HG02943 (cell line): ENCODE data around the gene TAF6L.
"Not testable (repeated sequence)": the region's sequence is repeated elsewhere in the genome, so short reads cannot be mapped to it uniquely, and the experiment has no call there.

Experiments
- ATAC-seq: cut with Tn5 transposase; IDR thresholded peaks from one replicate; pipeline ENCODE4 v1.9.1; 2021; ENCODE audit warnings: mild to moderate bottlenecking, low read depth, moderate library complexity; ENCODE audit not compliant: unreplicated experiment

Gene TAF6L, protein sequence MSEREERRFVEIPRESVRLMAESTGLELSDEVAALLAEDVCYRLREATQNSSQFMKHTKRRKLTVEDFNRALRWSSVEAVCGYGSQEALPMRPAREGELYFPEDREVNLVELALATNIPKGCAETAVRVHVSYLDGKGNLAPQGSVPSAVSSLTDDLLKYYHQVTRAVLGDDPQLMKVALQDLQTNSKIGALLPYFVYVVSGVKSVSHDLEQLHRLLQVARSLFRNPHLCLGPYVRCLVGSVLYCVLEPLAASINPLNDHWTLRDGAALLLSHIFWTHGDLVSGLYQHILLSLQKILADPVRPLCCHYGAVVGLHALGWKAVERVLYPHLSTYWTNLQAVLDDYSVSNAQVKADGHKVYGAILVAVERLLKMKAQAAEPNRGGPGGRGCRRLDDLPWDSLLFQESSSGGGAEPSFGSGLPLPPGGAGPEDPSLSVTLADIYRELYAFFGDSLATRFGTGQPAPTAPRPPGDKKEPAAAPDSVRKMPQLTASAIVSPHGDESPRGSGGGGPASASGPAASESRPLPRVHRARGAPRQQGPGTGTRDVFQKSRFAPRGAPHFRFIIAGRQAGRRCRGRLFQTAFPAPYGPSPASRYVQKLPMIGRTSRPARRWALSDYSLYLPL

DNA sequence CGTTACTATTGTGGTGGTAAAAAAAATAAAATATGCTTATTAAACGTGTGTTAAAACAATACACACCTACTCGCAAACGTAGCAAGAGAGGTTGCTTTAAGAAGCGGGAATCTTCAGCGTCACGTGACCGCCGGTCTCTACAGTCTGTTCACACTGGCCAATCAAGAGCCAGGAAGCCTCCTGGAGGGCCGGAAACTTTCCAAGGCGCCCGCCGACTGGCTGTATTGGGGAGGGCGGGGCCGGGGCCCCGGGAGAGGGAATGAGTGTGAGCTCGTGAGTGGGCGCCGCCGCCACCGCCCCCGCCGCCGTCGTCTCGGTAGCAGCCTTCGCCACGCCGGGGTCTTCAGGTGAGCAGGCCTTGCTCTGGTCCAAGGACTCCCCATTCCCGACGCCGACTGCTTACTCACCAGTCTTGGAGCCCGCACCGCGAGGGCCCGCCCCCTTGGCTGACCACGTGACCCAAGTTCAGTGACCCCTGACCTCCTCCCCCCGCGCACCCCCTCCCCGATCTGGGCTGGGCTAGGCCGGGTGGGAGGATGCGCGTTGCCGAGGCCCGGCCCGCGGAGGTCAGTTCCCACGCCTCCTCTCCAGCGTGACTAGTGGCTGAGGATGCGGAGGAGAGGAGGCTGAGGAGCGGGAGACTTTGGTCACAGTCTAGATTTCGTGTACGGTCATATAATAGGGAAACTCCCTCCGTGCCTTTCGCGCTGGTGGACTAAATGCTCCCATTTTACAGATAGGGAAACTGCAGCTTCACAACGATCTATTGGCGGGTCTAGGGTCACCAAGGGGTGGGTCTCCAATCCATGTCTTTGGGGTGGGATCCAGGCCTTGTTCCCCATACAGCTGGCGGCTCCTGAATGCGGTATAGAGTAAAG lies at the start of gene TAF6L:
TSS of gene TAF6L (plus strand) at position 253 of the 878 bp plus-strand sequence. CDS start 4,388 bp downstream, outside the sequence.
- ATAC-seq = peak; percentile 84

DNA sequence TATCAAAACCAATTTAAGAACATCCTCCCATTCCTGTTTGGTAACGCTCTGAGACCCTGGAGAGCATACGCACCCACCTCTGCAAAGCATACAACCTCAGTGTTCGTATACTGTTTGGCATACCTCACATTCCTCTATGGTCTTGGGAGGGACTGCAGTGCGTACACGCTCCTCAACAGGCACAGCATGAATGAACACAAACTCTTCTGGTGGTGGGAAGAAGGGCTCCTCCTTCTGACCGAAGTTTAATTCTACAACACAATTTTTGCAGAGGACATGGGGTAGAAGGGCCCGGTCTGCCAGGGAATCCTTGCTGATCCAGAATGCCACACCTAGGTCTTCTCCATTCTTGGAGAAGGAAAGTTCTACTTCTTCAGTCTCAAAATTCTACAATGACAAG lies 49.2 kb upstream of the TAF6L start:
- ATAC-seq = no peak

DNA sequence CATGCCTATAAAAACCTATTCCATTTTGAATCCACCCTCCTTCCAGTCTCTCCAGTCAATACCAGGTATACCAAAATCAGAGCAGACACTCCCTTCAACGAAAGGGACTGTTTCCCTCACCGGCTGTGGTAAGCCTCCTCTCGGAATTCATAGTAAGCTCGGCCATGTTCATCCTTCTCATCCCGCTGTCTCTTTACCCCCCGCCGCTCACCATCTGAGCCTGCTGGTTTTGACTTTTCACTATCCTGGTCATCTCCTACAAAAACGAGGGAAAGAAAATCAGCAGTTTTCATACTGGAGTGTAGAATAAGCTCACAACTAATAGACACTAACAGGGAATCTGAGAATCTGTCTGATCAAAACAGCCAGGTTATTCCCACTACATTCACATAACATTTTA lies 47.0 kb upstream of the TAF6L start:
- no peak for ATAC-seq

DNA sequence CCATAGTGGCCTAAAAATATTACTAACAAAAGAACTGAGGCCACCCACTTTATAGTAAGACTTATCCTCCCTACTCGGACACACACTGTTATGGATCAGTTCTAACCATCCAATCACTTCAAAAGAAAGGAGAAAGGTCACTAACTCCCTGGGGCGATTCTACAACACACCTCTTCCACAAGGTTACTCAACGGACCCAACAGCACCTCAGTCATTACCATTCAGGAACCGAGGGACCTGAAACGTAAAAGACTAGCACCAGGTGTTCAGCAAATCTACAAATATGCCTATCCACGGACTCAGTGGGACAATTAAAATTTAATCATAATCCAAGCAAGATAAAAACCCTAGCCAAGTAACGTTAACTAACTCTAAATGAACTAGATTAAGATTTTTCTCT lies 45.5 kb upstream of the TAF6L start:
- ATAC-seq = no peak

DNA sequence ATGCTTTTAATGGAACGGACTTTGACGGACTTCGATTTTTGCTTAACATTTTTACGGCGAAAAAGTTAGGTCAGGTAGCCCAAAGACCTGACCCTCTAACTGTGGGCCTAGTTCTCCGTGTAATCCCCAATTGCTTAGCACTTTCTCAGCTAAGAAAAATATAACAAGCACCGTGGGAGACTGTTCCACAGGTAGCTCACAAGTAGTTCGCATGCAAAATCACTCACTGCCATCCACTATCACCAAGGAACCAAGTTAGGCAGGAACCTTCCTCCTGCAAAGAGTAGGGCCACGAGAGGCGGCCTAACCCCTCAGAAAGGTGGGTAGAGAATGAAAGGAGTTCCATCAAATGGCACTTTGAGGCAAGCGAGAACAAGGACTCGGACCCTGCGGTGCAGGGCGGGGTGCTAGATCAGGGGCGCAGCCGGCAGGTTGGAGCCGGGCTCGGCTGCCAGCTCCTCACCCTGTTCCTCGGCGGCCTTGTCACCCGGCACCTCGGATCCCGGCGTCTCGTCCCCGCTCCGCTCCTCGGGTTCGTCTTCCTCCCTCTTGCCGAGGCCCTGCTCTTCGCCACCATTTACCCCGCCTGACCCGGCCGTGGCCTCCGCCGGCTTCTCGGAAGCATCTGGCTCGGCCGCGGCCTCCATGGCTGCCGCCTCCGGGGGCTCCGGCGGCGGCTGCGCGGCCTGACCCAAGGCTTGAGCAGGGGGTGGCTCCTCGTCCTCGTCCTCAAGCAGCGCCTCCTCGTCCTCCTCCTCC lies 44.9 kb upstream of the TAF6L start:
- ATAC-seq = peak; percentile 0

GRCh38 chr11:62726915-62727164 lies 44.4 kb upstream of the TAF6L start:
- no peak for ATAC-seq

- peak; percentile 71 for ATAC-seq
Observed at GRCh38 chr11:62727165-62727871, 43.9 kb upstream of the TAF6L start, which contains the start of gene HNRNPUL2. Gene HNRNPUL2 (minus strand): TSS chr11:62727457. CDS start chr11:62727156, 301 bp downstream.

DNA sequence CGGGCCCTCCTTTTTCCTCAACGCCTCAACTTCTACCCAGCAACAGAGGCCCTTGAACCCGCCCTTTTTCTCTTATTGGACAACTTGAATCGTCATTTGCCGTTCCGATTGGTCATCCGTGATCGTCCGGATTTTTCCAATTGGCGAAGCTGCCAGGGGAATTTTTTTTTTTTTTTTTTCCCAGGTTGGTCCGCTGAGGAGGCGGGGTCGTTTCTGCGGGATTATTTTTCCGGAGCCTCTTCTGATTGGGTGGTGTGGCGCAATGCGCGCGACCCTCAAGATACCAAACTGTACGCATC lies 43.4 kb upstream of the TAF6L start:
- ATAC-seq = peak; percentile 58

DNA sequence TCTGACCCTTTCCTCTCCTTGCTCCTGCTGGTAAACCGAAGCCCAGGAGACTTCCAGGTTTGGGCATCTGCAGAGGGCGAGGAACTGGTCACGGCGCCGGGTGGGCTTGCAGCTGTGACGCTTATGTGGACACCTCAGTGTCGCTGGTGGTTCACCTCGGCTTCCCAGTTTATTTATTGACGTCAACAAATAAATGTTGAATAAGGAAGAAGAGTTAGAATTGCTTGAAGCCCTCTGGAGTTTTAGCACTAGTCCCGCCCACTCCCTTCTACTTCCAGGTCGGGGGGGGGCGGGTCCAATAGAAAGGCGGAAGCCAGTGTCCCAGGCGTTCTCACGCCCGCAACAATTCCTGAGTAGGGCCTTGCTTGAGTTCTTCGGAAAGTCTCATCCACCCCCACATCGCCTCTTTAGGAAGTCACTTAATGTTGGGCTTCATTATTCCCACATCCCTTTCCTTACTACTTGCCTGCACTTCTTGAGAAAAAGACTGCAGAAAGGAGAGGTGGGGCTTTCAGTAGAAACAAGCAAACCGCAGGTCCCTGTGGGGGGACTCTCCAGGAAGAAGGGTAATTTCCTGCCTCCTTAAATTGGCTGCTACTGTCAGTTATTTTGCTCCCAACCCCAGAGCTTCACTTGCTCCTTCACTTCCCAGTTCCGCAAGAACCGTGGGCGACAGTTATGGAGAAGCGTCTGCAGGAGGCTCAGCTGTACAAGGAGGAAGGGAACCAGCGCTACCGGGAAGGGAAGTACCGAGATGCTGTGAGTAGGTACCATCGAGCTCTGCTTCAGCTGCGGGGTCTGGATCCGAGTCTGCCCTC lies 42.8 kb upstream of the TAF6L start, which contains the start of gene TTC9C:
TSS of gene TTC9C (plus strand) at position 316 of the 818 bp plus-strand sequence. CDS start at position 679, 363 bp downstream.
- ATAC-seq = peak; percentile 19

DNA sequence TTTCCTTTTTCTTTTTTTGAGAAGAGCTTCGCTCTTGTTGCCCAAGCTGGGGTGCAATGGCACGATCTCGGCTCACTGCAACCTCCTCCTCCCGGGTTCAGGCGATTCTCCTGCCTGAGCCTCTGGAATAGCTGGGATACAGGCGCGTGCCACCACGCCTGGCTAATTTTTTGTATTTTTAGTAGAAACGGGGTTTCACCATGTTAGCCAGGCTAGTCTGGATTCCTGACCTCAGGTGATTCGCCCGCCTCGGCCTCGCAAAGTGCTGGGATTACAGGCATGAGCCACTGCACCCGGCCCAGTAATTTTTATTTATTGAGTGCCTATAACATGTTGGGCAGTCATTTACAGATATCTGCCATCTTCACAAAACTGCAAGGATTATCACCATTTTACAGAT lies 41.1 kb upstream of the TAF6L start:
- ATAC-seq = not testable (repeated sequence)

DNA sequence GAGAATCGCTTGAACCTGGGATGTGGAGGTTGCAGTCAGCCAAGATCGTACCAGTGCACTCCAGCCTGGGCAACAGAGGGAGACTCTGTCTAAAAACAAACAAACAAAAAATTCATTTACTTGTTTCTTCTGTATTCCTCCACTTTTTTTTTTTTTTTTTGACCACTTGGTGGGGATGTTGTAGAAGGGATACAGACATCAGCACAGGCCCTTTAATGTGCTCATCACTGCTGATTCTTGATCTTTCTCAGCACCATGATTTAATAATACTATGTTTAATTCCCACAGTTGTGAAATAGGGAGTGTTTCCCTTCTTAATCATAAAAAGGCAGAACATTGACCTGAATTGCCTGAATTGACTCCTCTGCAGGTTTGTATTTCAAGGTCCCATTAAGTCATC lies 38.4 kb upstream of the TAF6L start:
- ATAC-seq = no peak

GRCh38 chr11:62737196-62737595 lies 34.0 kb upstream of the TAF6L start:
- no peak for ATAC-seq

- ATAC-seq = no peak
Observed at GRCh38 chr11:62747475-62748160, 23.6 kb upstream of the TAF6L start.

- not testable (repeated sequence) for ATAC-seq
Observed at GRCh38 chr11:62749931-62750330, 21.3 kb upstream of the TAF6L start.

GRCh38 chr11:62752177-62752785 lies 18.9 kb upstream of the TAF6L start:
- ATAC-seq = no peak

- ATAC-seq = no peak
Observed at GRCh38 chr11:62752994-62753735, 18.0 kb upstream of the TAF6L start.
